Measurements from ENCODE around the gene GHR. TPM values are rescaled to one million over a fixed set of nuclear protein-coding genes. Genes with fewer than 3 reads are reported as not detected.

Gene GHR
- total RNA-seq, 1 experiment from 2014 or later = 2.2 TPM

GRCh38 chr5:42390115-42390514, 33.1 kb upstream of the GHR start:
- no peak overlapping the region for H3K27ac ChIP-seq (ENCODE audit: low read length)
- BruUV-seq (replicated peaks) = no TSS peak
- no peaks in the 10 kb centered on the region for H3K79me2 ChIP-seq (ENCODE audit: low read length)
- CTCF ChIA-PET = no interaction called here
- H3K4me1 ChIP-seq (ENCODE audit: insufficient read depth, low read length) = peaks cover 3% of the 10 kb centered on the region; the same call in 1 of the 2 replicates
- no peaks in the 10 kb centered on the region for H3K9me2 ChIP-seq (replicated peaks; ENCODE audit: low read length)
- no peak overlapping the region for H3K4me2 ChIP-seq (ENCODE audit: low read length)
- H3K9me3 ChIP-seq (ENCODE audit: low read length) = peaks cover 10% of the 10 kb centered on the region
- no peaks in the 10 kb centered on the region for H3F3A ChIP-seq (ENCODE audit: low read length, unreplicated experiment)
- no peaks in the 10 kb centered on the region for H4K20me1 ChIP-seq (ENCODE audit: low read length)
- DNase-seq (peak; percentile 12), ATAC-seq (no peak)
- no peaks in the 10 kb centered on the region for H3K36me3 ChIP-seq (ENCODE audit: low read depth, low read length)
- H3K9ac ChIP-seq (ENCODE audit: low read length) = no peak overlapping the region
- H2AFZ ChIP-seq (ENCODE audit: low read length) = no peak overlapping the region
- intact Hi-C loops (cut with micrococcal nuclease) = no loop called here
- no peak overlapping the region for H3K4me3 ChIP-seq (ENCODE audit: low read length)
- TF ChIP-seq CTCF (conservative IDR thresholded peaks at IDR 0.05; ENCODE audit: low read depth, low read length) (no peak), EZH2phosphoT487 (IDR thresholded peaks at IDR 0.05; ENCODE audit: borderline replicate concordance, low read length) (no peak)
- POLR2A ChIA-PET (ENCODE audit: unreplicated experiment) = no interaction called here
- H3K27me3 ChIP-seq (ENCODE audit: low read length) = no peaks in the 10 kb centered on the region

GRCh38 chr5:42392917-42393316, 30.3 kb upstream of the GHR start:
- no TSS peak for BruUV-seq (replicated peaks)
- no peaks in the 10 kb centered on the region for H3K9me2 ChIP-seq (replicated peaks; ENCODE audit: low read length)

GRCh38 chr5:42396111-42396510, 27.1 kb upstream of the GHR start:
- TF ChIP-seq EZH2phosphoT487 (IDR thresholded peaks at IDR 0.05; ENCODE audit: borderline replicate concordance, low read length) (no peak), CTCF (conservative IDR thresholded peaks at IDR 0.05; ENCODE audit: low read depth, low read length) (no peak), EZH2 (IDR thresholded peaks at IDR 0.05; ENCODE audit: low read length, unreplicated experiment) (no peak)
- H3K4me2 ChIP-seq (ENCODE audit: low read length) = no peak overlapping the region
- CTCF ChIA-PET = no interaction called here
- H3K27me3 ChIP-seq (ENCODE audit: low read length) = no peaks in the 10 kb centered on the region
- peaks cover 10% of the 10 kb centered on the region for H3K9me3 ChIP-seq (ENCODE audit: low read length)
- H3F3A ChIP-seq (ENCODE audit: low read length, unreplicated experiment) = no peaks in the 10 kb centered on the region
- no peak for DNase-seq
- H3K9me2 ChIP-seq (replicated peaks; ENCODE audit: low read length) = no peaks in the 10 kb centered on the region
- POLR2A ChIA-PET (ENCODE audit: unreplicated experiment) = no interaction called here
- H3K27ac ChIP-seq (ENCODE audit: low read length) = no peak overlapping the region
- no peaks in the 10 kb centered on the region for H3K36me3 ChIP-seq (ENCODE audit: low read depth, low read length)
- no peak overlapping the region for H3K9ac ChIP-seq (ENCODE audit: low read length)
- H2AFZ ChIP-seq (ENCODE audit: low read length) = no peak overlapping the region
- no peaks in the 10 kb centered on the region for H4K20me1 ChIP-seq (ENCODE audit: low read length)
- H3K4me3 ChIP-seq (ENCODE audit: low read length) = no peak overlapping the region
- no peaks in the 10 kb centered on the region for H3K4me1 ChIP-seq (ENCODE audit: insufficient read depth, low read length)
- no TSS peak for BruUV-seq (replicated peaks)
- no peak for ATAC-seq
- intact Hi-C loops (cut with micrococcal nuclease) = no loop called here
- H3K79me2 ChIP-seq (ENCODE audit: low read length) = no peaks in the 10 kb centered on the region

More at GRCh38 chr5:42392917-42393316, 30.3 kb upstream of the GHR start:
- no peaks in the 10 kb centered on the region for H3K4me1 ChIP-seq (ENCODE audit: insufficient read depth, low read length)
- ATAC-seq (no peak), DNase-seq (no peak)
- H3K27me3 ChIP-seq (ENCODE audit: low read length) = no peaks in the 10 kb centered on the region
- ChIA-PET CTCF (no interaction called here), POLR2A (ENCODE audit: unreplicated experiment) (no interaction called here)
- no peak overlapping the region for H3K4me2 ChIP-seq (ENCODE audit: low read length)
- intact Hi-C loops (cut with micrococcal nuclease) = no loop called here
- H3F3A ChIP-seq (ENCODE audit: low read length, unreplicated experiment) = no peaks in the 10 kb centered on the region
- H2AFZ ChIP-seq (ENCODE audit: low read length) = no peak overlapping the region
- no peak overlapping the region for H3K4me3 ChIP-seq (ENCODE audit: low read length)
- H3K79me2 ChIP-seq (ENCODE audit: low read length) = no peaks in the 10 kb centered on the region
- H3K9me3 ChIP-seq (ENCODE audit: low read length) = peaks cover 10% of the 10 kb centered on the region
- TF ChIP-seq EZH2 (IDR thresholded peaks at IDR 0.05; ENCODE audit: low read length, unreplicated experiment) (no peak), CTCF (conservative IDR thresholded peaks at IDR 0.05; ENCODE audit: low read depth, low read length) (no peak), EZH2phosphoT487 (IDR thresholded peaks at IDR 0.05; ENCODE audit: borderline replicate concordance, low read length) (no peak)
- no peaks in the 10 kb centered on the region for H3K36me3 ChIP-seq (ENCODE audit: low read depth, low read length)
- no peak overlapping the region for H3K9ac ChIP-seq (ENCODE audit: low read length)
- no peak overlapping the region for H3K27ac ChIP-seq (ENCODE audit: low read length)
- H4K20me1 ChIP-seq (ENCODE audit: low read length) = no peaks in the 10 kb centered on the region

Data from PC-3 (cell line).